OCI-LY7 (cell line): ENCODE data around the gene KCNK6. TPM values are rescaled to one million over a fixed set of nuclear protein-coding genes. Genes with fewer than 3 reads are reported as not detected.

Experiments used
- BruUV-seq: library from RNA; stranded (reverse); fragments of 400-500 nt; replicated peaks from 2 replicates; lab custom pipeline; 2021; lab: Mats Ljungman, UMichigan
- CTCF ChIA-PET: fragments of 300-600 bp; sonication (Branson Sonifier 250); formaldehyde crosslinking; loops from one replicate; lab custom pipeline; 2022; ENCODE audit warnings: antibody characterized with exemption; ENCODE audit not compliant: unreplicated experiment; lab: Charles Lee
- POLR2A ChIA-PET: fragments of 300-600 bp; sonication (Branson Sonifier 250); formaldehyde crosslinking; loops from one replicate; lab custom pipeline; 2022; ENCODE audit warnings: antibody characterized with exemption; lab: Charles Lee
- DNase-seq: peaks from one replicate; pipeline ENCODE4 v3.0.0-alpha.2; 2015; ENCODE audit warnings: low spot score
- H2AFZ ChIP-seq: fragments of 200-600 bp; sonication (generic), shearing (Covaris generic); 2 replicates; pipeline ENCODE4 v1.6.1; 2014; ENCODE audit warnings: mild to moderate bottlenecking, antibody characterized with exemption, low read length, moderate library complexity
- H3K27ac ChIP-seq: fragments of 200-600 bp; sonication (generic); 2 replicates; pipeline ENCODE4 v1.5.1; 2014; ENCODE audit warnings: mixed run types, low read depth, mild to moderate bottlenecking, moderate library complexity, low read length, inconsistent platforms; ENCODE audit not compliant: poor library complexity, severe bottlenecking
- H3K36me3 ChIP-seq: fragments of 200-600 bp; sonication (generic); 2 replicates; pipeline ENCODE4 v1.6.1; 2014; ENCODE audit warnings: mild to moderate bottlenecking, antibody characterized with exemption, low read length, moderate library complexity, mixed read lengths; ENCODE audit not compliant: insufficient read depth
- H3K4me1 ChIP-seq: fragments of 200-600 bp; sonication (generic); 2 replicates; pipeline ENCODE4 v1.5.1; 2014; ENCODE audit warnings: mild to moderate bottlenecking, low read length; ENCODE audit not compliant: insufficient read depth, poor library complexity, severe bottlenecking
- H3K4me2 ChIP-seq: fragments of 200-600 bp; sonication (generic); 2 replicates; pipeline ENCODE4 v1.6.1; 2014; ENCODE audit warnings: mild to moderate bottlenecking, low read length
- H3K4me3 ChIP-seq: fragments of 200-600 bp; sonication (generic); 2 replicates; pipeline ENCODE4 v1.5.1; 2014; ENCODE audit warnings: mild to moderate bottlenecking, low read depth, low read length; ENCODE audit not compliant: poor library complexity, severe bottlenecking
- H3K79me2 ChIP-seq: fragments of 200-600 bp; sonication (generic); 2 replicates; pipeline ENCODE4 v1.6.1; 2016; ENCODE audit warnings: low read depth, mild to moderate bottlenecking, low read length, moderate library complexity, mixed read lengths; ENCODE audit not compliant: insufficient read depth
- H3K9me2 ChIP-seq: fragments of 200-600 bp; sonication (generic); 2 replicates; pipeline ENCODE4 v1.6.1; 2016; ENCODE audit warnings: mild to moderate bottlenecking, low read length, mixed read lengths; ENCODE audit not compliant: insufficient read depth
- H3K9me3 ChIP-seq: fragments of 200-600 bp; sonication (generic); 2 replicates; pipeline ENCODE4 v1.6.1; 2014; ENCODE audit warnings: mild to moderate bottlenecking, mixed run types, low read length, mixed read lengths
- H4K20me1 ChIP-seq: fragments of 200-600 bp; sonication (generic); 2 replicates; pipeline ENCODE4 v1.6.1; 2014; ENCODE audit warnings: mild to moderate bottlenecking, antibody characterized with exemption, low read length, moderate library complexity, mixed read lengths; ENCODE audit not compliant: insufficient read depth
- EZH2phosphoT487 ChIP-seq: fragments of 200-600 bp; sonication (generic); IDR thresholded peaks from 2 replicates; pipeline ENCODE4 v1.6.1; 2018; ENCODE audit warnings: low read depth, borderline replicate concordance, mild to moderate bottlenecking, mixed run types, antibody characterized with exemption, low read length, moderate library complexity, mixed read lengths
- intact Hi-C: fragments of 100-400 bp; cut with micrococcal nuclease; formaldehyde crosslinking; loops from one replicate; pipeline ENCODE4 v1.10.0; 2022; ENCODE audit not compliant: unreplicated experiment
- total RNA-seq, 2 experiments: library from RNA; depleted of rRNA in 1 of 2; stranded (reverse); fragments of >200 nt in 1 of 2; shearing (Covaris generic) in 1 of 2; gene quantifications; 2 replicates each; pipeline ENCODE4 v1.2.3, GENCODE V29; 2014 to 2022
- TF ChIP-seq, protein P1 (sequence below): fragments of 200-600 bp; sonication (generic); conservative IDR thresholded peaks from 2 replicates; pipeline ENCODE4 v1.5.1; 2014; ENCODE audit warnings: mild to moderate bottlenecking, antibody characterized with exemption, low read length, moderate library complexity, mixed read lengths

Gene KCNK6
- total RNA-seq, 2 experiments from 2014 or later, result 1.7 to 6.9 TPM

DNA sequence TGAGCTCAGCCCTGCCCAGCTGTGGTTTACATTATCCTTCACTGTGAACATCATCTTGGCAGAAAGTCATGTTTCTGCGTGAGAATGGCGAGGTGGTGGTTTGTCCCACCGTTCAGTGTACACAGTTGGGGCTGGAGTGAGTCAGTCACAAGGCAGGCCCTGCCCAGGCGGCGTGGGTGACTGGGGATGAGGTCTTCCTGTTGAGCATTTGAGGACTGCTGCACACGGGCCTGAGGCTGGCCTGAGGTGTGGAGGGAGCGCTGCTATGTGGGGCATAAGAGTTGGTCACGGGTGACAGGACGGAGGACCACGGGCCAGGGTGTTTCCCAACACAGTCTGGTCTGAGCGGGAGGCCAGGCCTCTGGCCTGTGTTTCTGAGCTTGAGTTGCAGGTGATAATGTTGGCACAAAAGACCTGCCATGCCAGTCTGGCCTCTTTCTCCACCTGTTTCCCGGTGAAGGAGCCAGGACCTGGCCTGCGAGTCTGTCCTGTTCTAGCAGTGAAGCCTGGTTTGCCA lies 29.0 kb upstream of the KCNK6 start:
- H2AFZ ChIP-seq, result no peak overlapping the region
- no peak for DNase-seq
- no peaks in the 10 kb centered on the region for H4K20me1 ChIP-seq
- no peaks in the 10 kb centered on the region for H3K79me2 ChIP-seq
- BruUV-seq, result no TSS peak
- no peak overlapping the region for H3K4me2 ChIP-seq
- no peak overlapping the region for H3K4me3 ChIP-seq
- ChIA-PET POLR2A (interaction anchor here (0.6 kb wide), 1 partner anchor 363 kb away, joined by 3 read pairs; no protein-coding TSS in a partner anchor), CTCF (no interaction called here)
- no peaks in the 10 kb centered on the region for H3K4me1 ChIP-seq
- H3K36me3 ChIP-seq, result no peaks in the 10 kb centered on the region
- H3K9me3 ChIP-seq, result no peaks in the 10 kb centered on the region
- H3K27ac ChIP-seq, result no peak overlapping the region
- intact Hi-C loops, result no loop called here
- H3K9me2 ChIP-seq, result no peaks in the 10 kb centered on the region
- TF ChIP-seq EZH2phosphoT487, result no peak
- TF ChIP-seq, protein P1, sequence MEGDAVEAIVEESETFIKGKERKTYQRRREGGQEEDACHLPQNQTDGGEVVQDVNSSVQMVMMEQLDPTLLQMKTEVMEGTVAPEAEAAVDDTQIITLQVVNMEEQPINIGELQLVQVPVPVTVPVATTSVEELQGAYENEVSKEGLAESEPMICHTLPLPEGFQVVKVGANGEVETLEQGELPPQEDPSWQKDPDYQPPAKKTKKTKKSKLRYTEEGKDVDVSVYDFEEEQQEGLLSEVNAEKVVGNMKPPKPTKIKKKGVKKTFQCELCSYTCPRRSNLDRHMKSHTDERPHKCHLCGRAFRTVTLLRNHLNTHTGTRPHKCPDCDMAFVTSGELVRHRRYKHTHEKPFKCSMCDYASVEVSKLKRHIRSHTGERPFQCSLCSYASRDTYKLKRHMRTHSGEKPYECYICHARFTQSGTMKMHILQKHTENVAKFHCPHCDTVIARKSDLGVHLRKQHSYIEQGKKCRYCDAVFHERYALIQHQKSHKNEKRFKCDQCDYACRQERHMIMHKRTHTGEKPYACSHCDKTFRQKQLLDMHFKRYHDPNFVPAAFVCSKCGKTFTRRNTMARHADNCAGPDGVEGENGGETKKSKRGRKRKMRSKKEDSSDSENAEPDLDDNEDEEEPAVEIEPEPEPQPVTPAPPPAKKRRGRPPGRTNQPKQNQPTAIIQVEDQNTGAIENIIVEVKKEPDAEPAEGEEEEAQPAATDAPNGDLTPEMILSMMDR, result no peak

DNA sequence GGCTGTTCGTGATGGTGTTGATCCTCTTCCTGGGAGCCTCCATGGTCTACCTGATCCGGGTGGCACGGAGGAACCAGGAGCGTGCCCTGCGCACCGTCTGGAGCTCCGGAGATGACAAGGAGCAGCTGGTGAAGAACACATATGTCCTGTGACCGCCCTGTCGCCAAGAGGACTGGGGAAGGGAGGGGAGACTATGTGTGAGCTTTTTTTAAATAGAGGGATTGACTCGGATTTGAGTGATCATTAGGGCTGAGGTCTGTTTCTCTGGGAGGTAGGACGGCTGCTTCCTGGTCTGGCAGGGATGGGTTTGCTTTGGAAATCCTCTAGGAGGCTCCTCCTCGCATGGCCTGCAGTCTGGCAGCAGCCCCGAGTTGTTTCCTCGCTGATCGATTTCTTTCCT lies 27.8 kb upstream of the KCNK6 start:
- intact Hi-C loops, result no loop called here
- Histone ChIP-seq H3K36me3 (no peaks in the 10 kb centered on the region), H4K20me1 (no peaks in the 10 kb centered on the region), H3K4me1 (no peaks in the 10 kb centered on the region), H2AFZ (no peak overlapping the region), H3K4me3 (no peak overlapping the region), H3K4me2 (no peak overlapping the region), H3K27ac (no peak overlapping the region), H3K9me3 (no peaks in the 10 kb centered on the region), H3K9me2 (no peaks in the 10 kb centered on the region), H3K79me2 (no peaks in the 10 kb centered on the region)
- ChIA-PET CTCF (no interaction called here), POLR2A (no interaction called here)
- no peak for TF ChIP-seq EZH2phosphoT487
- TF ChIP-seq, protein P1, result no peak
- DNase-seq, result no peak
- BruUV-seq, result no TSS peak

DNA sequence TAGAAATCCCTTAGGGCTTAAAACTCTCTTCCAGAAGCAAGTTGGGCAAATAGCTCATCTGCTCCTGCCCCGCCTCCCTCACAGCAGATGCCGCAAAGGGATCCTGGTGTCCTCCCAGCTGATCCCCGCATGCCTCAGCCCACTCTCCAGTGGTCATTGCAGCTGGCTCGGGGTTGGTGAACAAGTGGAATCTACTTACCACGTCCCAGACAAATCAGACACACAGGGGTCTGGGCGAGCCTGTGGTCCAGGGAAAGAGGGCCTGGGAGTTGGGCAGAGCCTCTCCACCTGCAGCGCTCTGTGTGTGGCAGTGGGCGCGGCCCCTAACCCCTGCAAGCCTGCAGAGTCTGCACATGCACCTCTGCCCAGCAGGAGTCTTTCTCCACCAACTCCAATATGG lies 26.4 kb upstream of the KCNK6 start:
- intact Hi-C loops, result no loop called here
- no peaks in the 10 kb centered on the region for H4K20me1 ChIP-seq
- H3K9me2 ChIP-seq, result no peaks in the 10 kb centered on the region
- no TSS peak for BruUV-seq
- no peak overlapping the region for H2AFZ ChIP-seq
- no peaks in the 10 kb centered on the region for H3K9me3 ChIP-seq
- no peaks in the 10 kb centered on the region for H3K36me3 ChIP-seq
- no peaks in the 10 kb centered on the region for H3K79me2 ChIP-seq
- H3K4me1 ChIP-seq, result no peaks in the 10 kb centered on the region
- no peak overlapping the region for H3K4me3 ChIP-seq
- H3K27ac ChIP-seq, result no peak overlapping the region
- CTCF ChIA-PET, result no interaction called here
- POLR2A ChIA-PET, result no interaction called here
- H3K4me2 ChIP-seq, result no peak overlapping the region
- no peak for TF ChIP-seq EZH2phosphoT487
- TF ChIP-seq, protein P1, result no peak
- DNase-seq, result no peak
